Duodenal mucosa (tissue), 2 donors: ENCODE data around the gene CORO2B.

Experiments used
- H3K27ac ChIP-seq: one replicate; pipeline ENCODE4 v1.7.0; 2013; ENCODE audit warnings: low read depth, low read length
- H3K27me3 ChIP-seq, 2 donors: one replicate each; pipeline ENCODE4 v1.7.0; 2013; ENCODE audit warnings: low read length in 2 of 2, control low read depth in 1 of 2; ENCODE audit not compliant: insufficient read depth in 2 of 2, control insufficient read depth in 1 of 2
- H3K36me3 ChIP-seq, 2 donors: one replicate each; pipeline ENCODE4 v1.7.0; 2013; ENCODE audit warnings: low read length in 2 of 2, control low read depth in 1 of 2; ENCODE audit not compliant: insufficient read depth in 2 of 2, control insufficient read depth in 1 of 2
- H3K4me1 ChIP-seq, 2 donors: one replicate each; pipeline ENCODE4 v1.7.0; 2013; ENCODE audit warnings: low read length in 2 of 2, control low read depth in 1 of 2; ENCODE audit not compliant: insufficient read depth in 2 of 2, control insufficient read depth in 1 of 2
- H3K4me3 ChIP-seq, 2 donors: one replicate each; pipeline ENCODE4 v1.7.0; 2013; ENCODE audit warnings: low read length in 2 of 2, low read depth in 1 of 2
- H3K9ac ChIP-seq, 2 donors: one replicate each; pipeline ENCODE4 v1.7.0; 2013; ENCODE audit warnings: low read length in 2 of 2, low read depth in 1 of 2
- H3K9me3 ChIP-seq, 2 donors: one replicate each; pipeline ENCODE4 v1.7.0; 2013; ENCODE audit warnings: low read length in 2 of 2, control low read depth in 1 of 2; ENCODE audit not compliant: control insufficient read depth in 1 of 2

The CORO2B gene

DNA sequence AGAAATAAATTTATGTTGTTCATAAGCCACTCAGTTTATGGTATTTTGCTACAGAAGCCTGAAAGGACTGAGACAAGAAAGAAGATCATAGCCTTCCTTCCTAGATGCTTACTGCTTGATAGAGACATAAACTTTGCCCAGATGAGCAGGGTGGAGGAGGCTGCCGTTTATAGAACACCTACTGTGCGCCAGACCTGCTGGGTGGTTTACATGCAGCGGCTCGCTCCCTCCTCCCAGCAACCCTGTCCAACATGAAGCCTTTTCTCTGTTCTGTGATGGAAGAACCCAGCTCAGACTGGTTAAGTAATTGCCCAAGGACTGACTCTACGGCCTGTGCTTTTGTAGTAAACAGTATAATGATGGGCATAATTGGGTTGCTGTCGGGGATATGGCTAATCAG is 37.0 kb downstream of the CORO2B start:
- H3K9ac ChIP-seq = no peak overlapping the region
- H3K4me3 ChIP-seq = no peak overlapping the region
- H3K9me3 ChIP-seq = no peaks in the 10 kb centered on the region
- H3K27ac ChIP-seq = no peak overlapping the region
- no peaks in the 10 kb centered on the region for H3K4me1 ChIP-seq
- H3K27me3 ChIP-seq = peaks cover 0 to 2% of the 10 kb centered on the region in 2 donors
- H3K36me3 ChIP-seq = no peaks in the 10 kb centered on the region

DNA sequence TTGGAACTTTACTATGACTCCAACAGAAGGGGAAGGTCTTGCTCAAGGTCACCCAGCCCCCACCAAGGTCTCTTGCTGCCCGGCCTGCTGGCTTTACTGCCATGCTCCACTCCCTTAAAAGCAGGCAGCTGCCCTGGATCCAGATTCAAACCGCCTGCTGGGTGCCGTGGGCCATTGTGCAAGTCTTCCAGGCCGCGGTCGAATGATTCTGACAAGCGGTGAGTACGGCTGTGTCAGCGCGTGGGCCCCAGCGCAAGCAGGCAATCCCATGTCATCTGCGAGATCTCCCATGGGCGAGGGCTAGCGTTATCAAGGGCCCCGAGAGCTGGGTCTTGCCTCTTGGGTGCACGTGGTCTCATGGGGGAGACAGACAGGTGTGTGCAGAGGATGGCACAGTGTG is 37.6 kb downstream of the CORO2B start:
- Histone ChIP-seq H3K36me3 (no peaks in the 10 kb centered on the region), H3K4me1 (peaks cover 5 to 6% of the 10 kb centered on the region in 2 donors), H3K9ac (no peak overlapping the region), H3K4me3 (no peak overlapping the region), H3K9me3 (no peaks in the 10 kb centered on the region), H3K27me3 (peaks cover 0 to 2% of the 10 kb centered on the region in 2 donors), H3K27ac (no peak overlapping the region)

DNA sequence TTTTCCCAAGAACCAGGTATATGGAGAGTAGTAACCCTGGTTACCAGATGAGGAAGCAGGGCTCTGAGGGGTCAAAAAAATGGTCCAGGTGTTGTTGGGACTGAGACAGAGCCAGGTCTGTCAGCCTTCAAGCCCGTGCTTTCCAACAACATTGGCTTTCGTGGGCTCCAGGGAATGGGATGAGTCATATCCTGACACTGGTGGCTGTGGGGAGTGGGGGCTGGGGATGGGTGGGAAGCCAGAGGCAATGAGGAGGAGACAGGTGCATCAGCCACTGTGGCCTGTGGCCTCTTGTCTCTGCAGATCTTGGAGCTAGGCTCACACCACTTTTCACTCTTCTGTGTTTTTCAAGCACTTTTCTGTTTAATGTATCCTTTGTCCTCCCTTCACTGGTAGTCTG is 38.2 kb downstream of the CORO2B start:
- Histone ChIP-seq H3K36me3 (no peaks in the 10 kb centered on the region), H3K4me1 (peaks cover 7% of the 10 kb centered on the region in 2 donors), H3K9me3 (no peaks in the 10 kb centered on the region), H3K27me3 (peaks cover 0 to 2% of the 10 kb centered on the region in 2 donors), H3K9ac (no peak overlapping the region), H3K4me3 (no peak overlapping the region), H3K27ac (no peak overlapping the region)

DNA sequence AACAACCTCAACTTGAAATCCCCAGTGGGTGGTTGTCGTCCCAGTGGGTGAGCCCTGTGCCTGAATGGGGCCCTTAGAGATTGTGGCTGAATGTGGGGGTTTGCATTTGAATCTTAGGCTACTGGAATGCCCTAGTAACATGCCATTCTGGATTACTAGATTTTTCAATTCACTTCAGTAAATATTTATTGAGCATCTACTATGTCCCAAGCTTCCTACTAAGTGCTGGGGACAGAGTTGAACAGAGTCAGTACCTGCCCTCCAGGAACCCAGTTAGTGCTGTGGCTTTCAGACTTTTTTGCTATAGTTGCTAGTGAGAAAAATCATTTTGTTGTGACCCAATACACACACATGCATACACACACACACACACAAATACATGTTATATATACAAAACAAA is 39.0 kb downstream of the CORO2B start:
- no peak overlapping the region for H3K9ac ChIP-seq
- no peaks in the 10 kb centered on the region for H3K36me3 ChIP-seq
- H3K4me1 ChIP-seq = peaks cover 7% of the 10 kb centered on the region in 2 donors

DNA sequence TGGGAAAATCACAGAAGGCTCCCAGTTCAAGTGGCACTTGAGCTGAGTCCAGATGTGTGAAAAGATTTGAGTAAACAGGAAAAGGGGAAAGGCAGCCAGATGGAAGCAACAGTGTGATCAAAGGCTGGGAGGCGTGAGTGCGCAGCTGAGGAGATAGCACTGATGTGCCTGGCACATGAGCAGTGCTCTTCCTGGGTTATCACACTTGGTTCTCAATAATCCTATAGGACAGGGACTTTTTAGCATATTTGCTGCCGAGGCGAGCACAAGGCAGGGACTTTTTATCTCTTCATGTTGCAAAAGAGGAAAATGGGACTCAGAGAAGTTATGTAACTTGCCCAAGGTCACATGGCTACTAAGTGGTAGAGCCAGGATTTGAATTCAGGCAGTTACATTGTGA is 39.6 kb downstream of the CORO2B start:
- Histone ChIP-seq H3K27me3 (peaks cover 0 to 2% of the 10 kb centered on the region in 2 donors), H3K36me3 (no peaks in the 10 kb centered on the region), H3K27ac (no peak overlapping the region), H3K9ac (no peak overlapping the region), H3K4me3 (no peak overlapping the region), H3K4me1 (peaks cover 7% of the 10 kb centered on the region in 2 donors), H3K9me3 (no peaks in the 10 kb centered on the region)

More for the DNA sequence above, 39.0 kb downstream of the CORO2B start:
- Histone ChIP-seq H3K9me3 (no peaks in the 10 kb centered on the region), H3K27ac (no peak overlapping the region), H3K4me3 (no peak overlapping the region), H3K27me3 (peaks cover 0 to 2% of the 10 kb centered on the region in 2 donors)

DNA sequence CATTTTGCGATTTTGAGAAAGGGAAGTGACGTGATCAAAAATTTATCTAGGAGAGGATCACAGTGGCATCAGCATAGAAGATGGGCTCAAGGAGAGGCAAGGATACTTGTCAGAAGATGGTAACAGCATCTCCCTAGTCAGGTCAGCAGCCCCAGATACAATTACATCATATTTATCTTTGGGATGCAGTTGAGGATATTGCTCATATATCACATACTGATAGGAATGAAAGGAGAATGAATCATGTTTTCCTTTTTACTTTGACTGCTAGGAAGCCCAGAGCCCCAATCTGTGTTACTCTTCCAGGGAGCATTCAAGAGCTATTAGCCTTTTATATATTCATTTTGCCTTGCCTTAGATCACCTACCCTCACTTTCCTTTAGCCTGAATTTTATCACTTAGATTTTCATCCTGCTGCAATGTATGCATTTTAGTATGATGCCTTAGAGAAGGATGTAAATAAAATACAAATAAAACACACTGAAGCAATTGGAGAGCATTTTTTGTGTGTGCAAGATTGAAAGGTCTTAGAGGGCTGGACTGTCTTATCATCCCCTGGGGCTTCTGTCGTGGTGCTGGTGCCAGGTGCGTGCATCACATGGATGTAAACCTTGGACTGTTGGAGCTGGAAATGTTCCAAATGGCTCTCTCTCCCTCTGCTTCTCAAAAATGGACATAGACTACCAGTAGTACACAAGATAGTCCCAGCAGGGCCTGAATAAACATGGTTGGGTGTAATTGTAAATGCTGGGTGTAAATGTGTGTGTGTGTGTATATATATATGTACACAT is 40.3 kb downstream of the CORO2B start:
- Histone ChIP-seq H3K9me3 (no peaks in the 10 kb centered on the region), H3K4me3 (no peak overlapping the region), H3K9ac (no peak overlapping the region), H3K4me1 (peaks cover 7% of the 10 kb centered on the region in 2 donors), H3K27me3 (peaks cover 0 to 3% of the 10 kb centered on the region in 2 donors), H3K36me3 (no peaks in the 10 kb centered on the region), H3K27ac (no peak overlapping the region)

DNA sequence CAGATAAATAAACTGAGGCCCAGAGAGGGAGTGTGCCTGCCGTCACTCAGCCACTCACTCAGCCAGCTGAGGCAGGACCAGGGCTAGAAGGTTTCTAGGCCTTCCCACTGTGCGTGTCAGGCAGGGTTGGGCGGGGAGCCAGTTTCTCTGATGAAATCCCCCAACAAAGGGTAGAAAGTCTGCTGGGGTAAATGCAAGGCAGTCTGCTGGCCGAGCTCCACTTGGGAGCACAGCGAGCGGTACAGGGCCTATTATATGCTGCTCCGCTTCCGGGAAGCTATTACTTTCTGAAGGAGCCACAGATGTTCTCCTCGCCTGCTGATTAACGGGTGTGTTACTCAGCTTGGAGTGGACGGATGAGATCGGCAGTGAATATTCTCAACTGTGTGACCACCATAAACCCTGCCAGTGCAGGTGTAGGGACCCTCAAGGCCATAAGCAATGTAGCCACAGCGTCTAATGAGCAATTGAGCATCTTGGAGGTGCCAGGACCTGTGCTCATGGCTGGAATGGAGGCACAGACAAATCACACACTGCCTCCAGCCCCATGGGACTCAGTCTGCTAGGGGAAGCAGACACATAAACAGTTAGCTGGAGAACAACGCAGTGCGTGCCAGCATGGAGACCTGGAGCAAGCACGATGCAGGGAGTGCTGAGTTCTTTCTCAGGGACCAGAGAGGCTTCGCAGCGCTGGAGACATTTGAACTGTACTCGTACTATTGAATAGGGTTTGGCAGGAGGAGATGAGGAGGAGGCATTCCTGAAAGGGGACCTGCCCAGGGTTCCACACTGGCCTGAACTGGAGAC is 42.1 kb downstream of the CORO2B start:
- H3K27ac ChIP-seq = no peak overlapping the region
- H3K9ac ChIP-seq = no peak overlapping the region

DNA sequence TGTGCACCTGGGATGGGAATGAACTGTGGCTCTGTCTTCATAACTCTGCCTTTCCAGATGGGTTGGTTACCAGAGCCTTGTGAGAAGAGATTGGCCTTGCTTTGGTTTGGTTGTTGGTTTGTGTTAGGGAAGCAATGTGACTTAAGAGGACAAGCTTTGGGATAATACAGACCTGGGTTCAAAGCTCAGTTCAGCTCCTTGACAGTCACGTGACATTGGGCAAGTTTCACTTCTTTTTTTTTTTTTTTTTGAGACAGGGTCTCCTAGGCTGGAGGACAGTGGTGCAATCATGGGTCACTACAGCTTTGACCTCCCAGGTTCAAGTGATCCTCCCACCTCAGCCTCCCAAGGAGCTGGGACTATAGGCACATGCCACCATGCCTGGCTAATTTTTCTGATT is 42.7 kb downstream of the CORO2B start:
- Histone ChIP-seq H3K27ac (no peak overlapping the region), H3K4me1 (peaks cover 7% of the 10 kb centered on the region in 2 donors), H3K4me3 (no peak overlapping the region), H3K9ac (no peak overlapping the region), H3K27me3 (peaks cover 3 to 5% of the 10 kb centered on the region in 2 donors), H3K9me3 (no peaks in the 10 kb centered on the region), H3K36me3 (no peaks in the 10 kb centered on the region)

More for the DNA sequence above, 42.1 kb downstream of the CORO2B start:
- Histone ChIP-seq H3K4me1 (peaks cover 7% of the 10 kb centered on the region in 2 donors), H3K27me3 (peaks cover under 1 to 5% of the 10 kb centered on the region in 2 donors), H3K4me3 (no peak overlapping the region), H3K9me3 (no peaks in the 10 kb centered on the region), H3K36me3 (no peaks in the 10 kb centered on the region)

DNA sequence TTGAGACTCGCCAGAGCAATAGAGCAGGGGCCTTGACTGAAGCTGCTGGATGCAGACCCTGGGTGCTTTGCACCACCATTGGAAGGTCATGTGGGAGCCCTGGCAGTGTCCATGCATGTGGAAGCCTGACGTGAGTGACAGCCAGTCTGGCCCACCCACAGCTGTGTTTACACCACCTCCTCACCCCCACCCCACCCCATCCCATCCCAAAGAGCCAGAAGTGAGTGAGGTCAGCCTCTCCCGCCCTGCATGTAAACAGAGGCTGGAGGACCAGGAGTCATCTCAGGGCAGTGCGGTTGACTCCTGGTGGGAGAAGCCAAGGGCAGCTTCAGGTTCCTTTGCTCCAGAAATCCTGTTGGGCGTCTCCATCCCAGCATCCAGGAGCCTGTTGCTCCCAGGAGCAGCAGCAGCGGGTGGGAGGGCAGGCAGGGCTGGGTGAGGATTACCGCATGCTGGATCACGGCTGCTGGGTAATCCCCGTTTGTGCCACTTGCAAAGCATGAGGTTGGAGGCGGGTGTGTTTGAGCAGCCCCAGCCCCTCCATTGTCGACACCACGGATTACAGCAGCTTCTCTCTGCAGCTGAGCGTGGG is 44.6 kb downstream of the CORO2B start:
- no peak overlapping the region for H3K9ac ChIP-seq
- H3K9me3 ChIP-seq = no peaks in the 10 kb centered on the region
- no peak overlapping the region for H3K4me3 ChIP-seq
- peaks cover 7% of the 10 kb centered on the region in 2 donors for H3K4me1 ChIP-seq
- H3K27me3 ChIP-seq = peaks cover 6 to 12% of the 10 kb centered on the region in 2 donors
- no peak overlapping the region for H3K27ac ChIP-seq
- H3K36me3 ChIP-seq = no peaks in the 10 kb centered on the region

DNA sequence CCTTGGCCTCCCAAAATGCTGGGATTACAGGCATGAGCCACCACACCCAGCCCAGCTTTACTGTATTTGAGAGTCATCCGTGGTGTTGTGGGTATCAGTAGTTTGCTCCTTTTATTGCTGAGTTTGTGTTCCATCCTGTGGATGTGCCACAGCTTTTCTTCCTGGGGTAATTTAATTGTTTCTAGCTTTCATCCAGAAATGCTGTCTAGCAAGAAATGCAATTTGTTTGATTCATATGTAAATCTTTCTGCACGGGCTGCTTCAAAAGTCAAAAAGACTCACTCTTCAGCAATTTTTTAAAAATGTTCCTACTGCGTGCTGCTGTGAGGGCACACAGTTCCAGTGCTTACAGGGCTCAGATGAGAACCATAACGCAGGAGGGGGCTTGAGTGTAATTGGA is 47.1 kb downstream of the CORO2B start:
- peaks cover 7% of the 10 kb centered on the region in 2 donors for H3K4me1 ChIP-seq
- H3K27ac ChIP-seq = no peak overlapping the region
- peaks cover 12% of the 10 kb centered on the region in 2 donors for H3K27me3 ChIP-seq
- H3K36me3 ChIP-seq = no peaks in the 10 kb centered on the region
- no peaks in the 10 kb centered on the region for H3K9me3 ChIP-seq
- no peak overlapping the region for H3K9ac ChIP-seq
- no peak overlapping the region for H3K4me3 ChIP-seq
